GM12873 (cell line): ENCODE data around the gene NID2.

Experiments
- TF ChIP-seq, protein P1 (sequence below): IDR thresholded peaks from 2 replicates; pipeline ENCODE4 v1.5.1; 2012; ENCODE audit warnings: low read depth, mild to moderate bottlenecking, moderate library complexity, low read length, control low read depth; ENCODE audit not compliant: insufficient read depth; ENCODE audit errors: missing control alignments

NID2 gene

DNA sequence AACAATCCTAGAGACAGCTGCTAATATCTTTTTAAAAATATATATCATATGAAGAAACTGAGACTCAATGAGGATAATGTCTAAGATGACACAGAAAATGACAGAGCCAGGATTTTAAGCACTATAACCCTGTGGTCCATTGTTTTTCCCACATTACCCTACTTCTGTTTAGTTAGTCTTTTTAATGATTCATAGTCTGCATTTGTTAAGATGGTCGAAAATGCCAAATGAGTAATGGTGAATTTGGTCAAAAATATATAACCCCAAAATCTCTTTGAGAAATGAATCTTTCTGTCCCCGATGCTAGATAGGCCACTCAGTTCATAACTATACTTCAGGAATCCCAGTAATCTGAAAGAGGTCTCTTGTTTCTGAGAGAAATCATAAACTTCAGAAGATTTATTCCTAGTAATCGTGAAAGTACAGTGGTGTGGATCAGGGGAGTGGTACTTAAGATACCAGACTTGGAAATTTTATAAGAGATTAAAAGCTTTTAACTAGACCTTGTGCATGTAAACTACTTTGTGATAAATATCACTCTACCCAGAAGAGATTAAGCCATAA, 68.8 kb downstream of the NID2 start:
- TF ChIP-seq, protein P1, sequence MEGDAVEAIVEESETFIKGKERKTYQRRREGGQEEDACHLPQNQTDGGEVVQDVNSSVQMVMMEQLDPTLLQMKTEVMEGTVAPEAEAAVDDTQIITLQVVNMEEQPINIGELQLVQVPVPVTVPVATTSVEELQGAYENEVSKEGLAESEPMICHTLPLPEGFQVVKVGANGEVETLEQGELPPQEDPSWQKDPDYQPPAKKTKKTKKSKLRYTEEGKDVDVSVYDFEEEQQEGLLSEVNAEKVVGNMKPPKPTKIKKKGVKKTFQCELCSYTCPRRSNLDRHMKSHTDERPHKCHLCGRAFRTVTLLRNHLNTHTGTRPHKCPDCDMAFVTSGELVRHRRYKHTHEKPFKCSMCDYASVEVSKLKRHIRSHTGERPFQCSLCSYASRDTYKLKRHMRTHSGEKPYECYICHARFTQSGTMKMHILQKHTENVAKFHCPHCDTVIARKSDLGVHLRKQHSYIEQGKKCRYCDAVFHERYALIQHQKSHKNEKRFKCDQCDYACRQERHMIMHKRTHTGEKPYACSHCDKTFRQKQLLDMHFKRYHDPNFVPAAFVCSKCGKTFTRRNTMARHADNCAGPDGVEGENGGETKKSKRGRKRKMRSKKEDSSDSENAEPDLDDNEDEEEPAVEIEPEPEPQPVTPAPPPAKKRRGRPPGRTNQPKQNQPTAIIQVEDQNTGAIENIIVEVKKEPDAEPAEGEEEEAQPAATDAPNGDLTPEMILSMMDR: no peak

DNA sequence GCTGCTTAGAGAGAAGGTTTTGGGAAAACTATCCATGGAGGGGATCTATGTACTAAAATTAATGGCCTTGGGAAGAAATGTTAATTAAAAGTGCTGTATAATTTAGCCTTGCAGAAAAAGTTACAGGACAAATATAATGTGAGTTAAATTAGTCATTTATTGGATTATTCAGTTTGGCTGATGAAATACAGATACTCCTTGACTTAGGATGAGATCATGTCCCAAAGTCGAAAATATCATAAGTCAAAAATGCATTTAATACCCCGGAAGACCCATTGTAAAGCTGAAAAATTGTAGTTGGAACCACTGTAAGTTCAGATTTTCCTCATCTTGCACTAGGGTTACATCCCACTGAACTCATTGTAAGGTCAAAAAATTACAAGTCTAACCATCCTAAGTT, 69.8 kb downstream of the NID2 start:
- TF ChIP-seq, protein P1: no peak

DNA sequence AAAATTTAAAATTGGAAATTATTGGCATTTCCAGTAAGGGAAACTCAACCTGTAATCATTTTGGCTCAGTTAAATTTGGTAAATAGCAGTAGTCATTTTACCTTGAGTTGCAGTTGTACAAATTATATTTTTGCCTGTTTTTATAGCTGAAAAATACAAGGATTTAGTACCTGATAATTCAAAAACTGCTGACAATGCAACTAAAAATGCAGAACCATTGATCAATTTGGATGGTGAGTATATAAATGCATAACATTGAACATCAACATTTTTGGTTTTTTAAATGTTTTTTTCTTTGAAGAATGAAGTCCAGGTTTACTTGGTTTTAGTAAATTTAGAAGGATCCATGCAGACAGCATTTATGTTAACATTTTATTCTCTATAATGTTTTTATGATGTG, 70.5 kb downstream of the NID2 start:
- TF ChIP-seq, protein P1: no peak

DNA sequence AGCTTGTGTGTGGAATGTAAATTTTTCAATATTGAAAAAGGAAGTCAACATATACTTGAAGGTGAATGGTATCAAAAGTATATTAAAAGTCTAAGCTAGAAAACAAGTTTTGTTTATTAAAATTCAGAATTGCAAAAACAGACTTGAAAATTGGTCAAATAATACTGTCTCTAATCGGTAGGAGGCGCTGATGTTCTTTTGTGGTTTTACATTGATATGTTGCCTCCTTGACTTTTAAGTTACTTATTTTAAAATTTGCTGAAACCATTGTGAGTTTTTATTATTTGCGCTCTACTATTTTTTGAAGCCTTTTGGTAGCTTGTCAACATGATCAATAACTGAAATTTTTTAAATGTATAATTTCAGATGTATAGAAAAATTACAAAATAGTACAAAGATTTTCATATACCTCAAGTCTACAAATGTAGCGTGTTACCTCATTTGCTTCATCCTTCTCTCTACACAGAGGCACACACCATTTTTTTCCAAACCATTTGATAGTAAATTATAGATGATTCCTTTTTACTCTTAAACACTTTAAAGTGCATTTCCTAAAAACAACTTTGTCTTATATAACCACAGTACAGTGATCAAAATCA, 72.6 kb downstream of the NID2 start:
- TF ChIP-seq, protein P1: peak; percentile 56

DNA sequence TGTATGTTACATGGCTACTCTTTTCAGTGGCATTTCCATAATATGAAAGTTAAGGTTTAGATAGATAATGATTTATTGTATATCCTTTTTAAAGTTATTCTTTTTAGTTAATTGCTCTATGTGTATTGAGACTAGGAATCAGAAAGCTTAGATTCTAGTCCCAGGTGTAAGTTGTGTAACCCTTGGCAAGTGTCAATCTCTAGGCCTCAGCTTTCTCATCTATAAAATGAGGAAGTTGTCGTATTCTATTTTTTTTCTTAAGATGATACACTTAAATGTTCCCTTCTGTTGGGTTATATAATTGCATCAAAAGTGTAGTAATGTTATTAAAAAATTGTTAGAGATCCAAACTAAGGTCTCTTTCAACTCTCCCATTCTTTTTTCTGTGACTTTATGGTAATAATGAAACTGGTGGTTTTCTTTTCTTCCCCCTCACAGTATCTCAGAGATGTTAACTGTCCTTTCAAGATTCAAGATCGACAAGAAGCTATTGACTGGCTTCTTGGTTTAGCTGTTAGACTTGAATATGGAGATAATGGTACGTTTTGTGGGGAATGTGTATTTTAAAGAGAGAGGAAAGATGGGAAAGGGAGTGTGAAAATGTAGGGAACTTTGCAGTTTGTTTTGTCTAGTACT, 75.5 kb downstream of the NID2 start:
- TF ChIP-seq, protein P1: no peak

DNA sequence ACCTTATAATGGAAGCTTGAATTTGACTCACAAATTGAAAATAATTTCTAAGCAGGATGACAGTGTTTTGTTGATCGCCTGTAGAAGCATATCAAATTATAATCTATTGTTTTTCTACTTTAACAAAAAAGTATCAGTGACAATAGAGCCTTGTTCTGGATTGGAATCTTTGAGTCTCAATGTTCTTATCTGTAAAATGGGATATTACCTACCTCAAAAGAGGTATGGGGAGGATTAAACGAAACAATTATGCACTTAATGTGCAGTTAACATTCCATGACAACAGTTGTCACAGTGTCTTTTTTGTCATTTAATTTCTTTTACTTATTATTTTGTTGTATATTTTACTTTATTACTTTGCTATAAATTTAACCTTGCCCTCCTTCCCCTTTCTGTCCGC, 78.4 kb downstream of the NID2 start:
- TF ChIP-seq, protein P1: no peak

DNA sequence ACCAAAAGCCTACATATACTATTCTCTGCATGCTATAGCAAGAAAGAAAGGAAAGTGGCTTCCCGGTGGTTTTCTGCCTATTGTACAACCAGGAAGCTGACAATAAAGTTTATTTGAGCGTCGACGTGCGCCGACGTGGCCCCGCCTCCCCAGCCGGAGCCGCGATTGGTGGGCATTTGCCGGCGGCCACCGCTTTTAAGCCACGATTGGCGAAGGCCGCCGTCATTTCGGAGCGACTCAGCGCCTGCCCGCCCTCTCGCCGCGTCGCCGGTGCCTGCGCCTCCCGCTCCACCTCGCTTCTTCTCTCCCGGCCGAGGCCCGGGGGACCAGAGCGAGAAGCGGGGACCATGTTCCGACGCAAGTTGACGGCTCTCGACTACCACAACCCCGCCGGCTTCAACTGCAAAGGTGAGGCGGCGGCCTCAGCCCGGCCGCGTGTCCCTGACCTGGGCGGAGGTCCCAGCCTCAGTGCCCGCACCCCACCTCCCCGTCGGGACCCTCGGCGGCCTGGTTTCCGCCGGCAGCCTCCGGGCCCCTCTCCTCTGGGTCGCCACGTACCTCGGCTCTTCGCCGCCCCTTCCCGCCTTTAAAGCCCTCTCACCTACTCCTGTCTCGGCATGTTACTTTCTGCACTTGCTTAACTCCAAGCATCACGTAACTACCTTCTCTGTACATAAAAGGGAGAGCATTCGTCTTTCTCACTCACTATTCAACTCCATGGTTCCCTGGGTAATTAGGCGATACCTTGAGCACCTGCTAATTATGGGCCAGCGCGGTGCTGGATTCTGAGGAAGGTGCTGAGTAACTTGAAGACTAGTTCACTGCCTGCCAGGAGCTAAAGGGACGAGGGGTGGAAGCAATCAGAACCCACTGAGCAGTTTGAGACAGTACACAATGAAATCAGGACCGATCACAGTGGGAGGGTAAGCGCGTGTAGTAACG, 79.3 kb downstream of the NID2 start, which contains the start of gene RTRAF:
Gene RTRAF (plus strand): TSS at position 254 of the 942 bp plus-strand sequence. CDS start 94 bp downstream, at position 348.
- TF ChIP-seq, protein P1: no peak
